ENCODE measurements around the gene C1D.

Gene C1D

GRCh38 chr2:68044099-68044498, 18.7 kb downstream of the C1D start:
- peaks cover 15% of the 10 kb centered on the region for H3K36me3 Mint-ChIP-seq
- H3K4me1 Mint-ChIP-seq: peaks cover 4% of the 10 kb centered on the region
- no peak for DNase-seq (ENCODE audit: low spot score in 2 of 2)

GRCh38 chr2:68043695-68044094, 19.1 kb downstream of the C1D start:
- ATAC-seq (ENCODE audit: low read depth) (no peak), DNase-seq (ENCODE audit: low spot score in 2 of 2) (no peak)
- H3K4me1 Mint-ChIP-seq: peaks cover 4% of the 10 kb centered on the region
- no peaks in the 10 kb centered on the region for H3K27me3 Mint-ChIP-seq
- H3K9me3 Mint-ChIP-seq: no peaks in the 10 kb centered on the region
- peaks cover 15% of the 10 kb centered on the region for H3K36me3 Mint-ChIP-seq
- H3K27ac Mint-ChIP-seq: peak overlapping the region; percentile 28
- H3K4me3 Mint-ChIP-seq: no peak overlapping the region

More at GRCh38 chr2:68044099-68044498, 18.7 kb downstream of the C1D start:
- no peak for ATAC-seq (ENCODE audit: low read depth)
- Mint-ChIP-seq H3K4me3 (no peak overlapping the region), H3K27ac (peak overlapping the region; percentile 28), H3K9me3 (no peaks in the 10 kb centered on the region), H3K27me3 (no peaks in the 10 kb centered on the region)

GRCh38 chr2:68043032-68043431, 19.8 kb downstream of the C1D start:
- Mint-ChIP-seq H3K27ac (no peak overlapping the region), H3K27me3 (no peaks in the 10 kb centered on the region), H3K36me3 (peaks cover 15% of the 10 kb centered on the region), H3K9me3 (no peaks in the 10 kb centered on the region), H3K4me1 (peaks cover 2% of the 10 kb centered on the region), H3K4me3 (no peak overlapping the region)
- DNase-seq (ENCODE audit: low spot score in 2 of 2) (no peak), ATAC-seq (ENCODE audit: low read depth) (no peak)

GRCh38 chr2:68041704-68042245, 21.0 kb downstream of the C1D start:
- peaks cover 2% of the 10 kb centered on the region for H3K4me1 Mint-ChIP-seq
- no peaks in the 10 kb centered on the region for H3K27me3 Mint-ChIP-seq
- ATAC-seq (ENCODE audit: low read depth) (no peak), DNase-seq (ENCODE audit: low spot score in 2 of 2) (no peak)
- peaks cover 15% of the 10 kb centered on the region for H3K36me3 Mint-ChIP-seq
- no peak overlapping the region for H3K27ac Mint-ChIP-seq
- no peak overlapping the region for H3K4me3 Mint-ChIP-seq
- H3K9me3 Mint-ChIP-seq: no peaks in the 10 kb centered on the region

- H3K4me3 Mint-ChIP-seq: no peak overlapping the region
- no peak overlapping the region for H3K27ac Mint-ChIP-seq
- peaks cover 14% of the 10 kb centered on the region for H3K36me3 Mint-ChIP-seq
- H3K9me3 Mint-ChIP-seq: no peaks in the 10 kb centered on the region
- H3K27me3 Mint-ChIP-seq: no peaks in the 10 kb centered on the region
- no peaks in the 10 kb centered on the region for H3K4me1 Mint-ChIP-seq
- DNase-seq (ENCODE audit: low spot score in 2 of 2) (no peak), ATAC-seq (ENCODE audit: low read depth) (no peak)
Measured at GRCh38 chr2:68040078-68040477, 22.7 kb downstream of the C1D start.

- ATAC-seq (ENCODE audit: low read depth) (no peak), DNase-seq (ENCODE audit: low spot score in 2 of 2) (no peak)
- Mint-ChIP-seq H3K4me3 (no peak overlapping the region), H3K9me3 (no peaks in the 10 kb centered on the region), H3K4me1 (no peaks in the 10 kb centered on the region), H3K27me3 (no peaks in the 10 kb centered on the region), H3K27ac (no peak overlapping the region), H3K36me3 (peaks cover 12% of the 10 kb centered on the region)
Measured at GRCh38 chr2:68039317-68039716, 23.5 kb downstream of the C1D start.

- H3K4me1 Mint-ChIP-seq: no peaks in the 10 kb centered on the region
- no peak overlapping the region for H3K4me3 Mint-ChIP-seq
- H3K27ac Mint-ChIP-seq: no peak overlapping the region
- no peaks in the 10 kb centered on the region for H3K9me3 Mint-ChIP-seq
- DNase-seq (ENCODE audit: low spot score in 2 of 2) (no peak), ATAC-seq (ENCODE audit: low read depth) (no peak)
- no peaks in the 10 kb centered on the region for H3K36me3 Mint-ChIP-seq
- H3K27me3 Mint-ChIP-seq: no peaks in the 10 kb centered on the region
Measured at GRCh38 chr2:68032702-68033101, 30.1 kb downstream of the C1D start.

GRCh38 chr2:68031542-68032160, 31.2 kb downstream of the C1D start:
- no peaks in the 10 kb centered on the region for H3K9me3 Mint-ChIP-seq
- ATAC-seq (ENCODE audit: low read depth): peak; percentile 32
- H3K36me3 Mint-ChIP-seq: no peaks in the 10 kb centered on the region
- no peak overlapping the region for H3K4me3 Mint-ChIP-seq
- DNase-seq (ENCODE audit: low spot score in 2 of 2): peak in 1 of 2 donors; percentile 26
- no peaks in the 10 kb centered on the region for H3K4me1 Mint-ChIP-seq
- H3K27ac Mint-ChIP-seq: no peak overlapping the region
- H3K27me3 Mint-ChIP-seq: no peaks in the 10 kb centered on the region

- ATAC-seq (ENCODE audit: low read depth) (no peak), DNase-seq (ENCODE audit: low spot score in 2 of 2) (no peak)
- H3K4me3 Mint-ChIP-seq: no peak overlapping the region
- no peak overlapping the region for H3K27ac Mint-ChIP-seq
- no peaks in the 10 kb centered on the region for H3K9me3 Mint-ChIP-seq
- no peaks in the 10 kb centered on the region for H3K4me1 Mint-ChIP-seq
- H3K27me3 Mint-ChIP-seq: peaks cover under 1% of the 10 kb centered on the region
- H3K36me3 Mint-ChIP-seq: no peaks in the 10 kb centered on the region
Measured at GRCh38 chr2:68031043-68031442, 31.8 kb downstream of the C1D start.

- Mint-ChIP-seq H3K9me3 (no peaks in the 10 kb centered on the region), H3K4me3 (no peak overlapping the region), H3K27me3 (peaks cover 3% of the 10 kb centered on the region), H3K27ac (no peak overlapping the region), H3K36me3 (no peaks in the 10 kb centered on the region), H3K4me1 (no peaks in the 10 kb centered on the region)
- no peak for DNase-seq (ENCODE audit: low spot score in 2 of 2)
- no peak for ATAC-seq (ENCODE audit: low read depth)
Measured at GRCh38 chr2:68030529-68030928, 32.3 kb downstream of the C1D start.

GRCh38 chr2:68027959-68028358, 34.8 kb downstream of the C1D start:
- ATAC-seq (ENCODE audit: low read depth) (no peak), DNase-seq (ENCODE audit: low spot score in 2 of 2) (no peak)
- Mint-ChIP-seq H3K4me3 (no peak overlapping the region), H3K27ac (peak overlapping the region; percentile 53), H3K36me3 (no peaks in the 10 kb centered on the region), H3K9me3 (no peaks in the 10 kb centered on the region), H3K27me3 (peaks cover 4% of the 10 kb centered on the region), H3K4me1 (no peaks in the 10 kb centered on the region)

GRCh38 chr2:68024450-68024849, 38.4 kb downstream of the C1D start:
- H3K27ac Mint-ChIP-seq: no peak overlapping the region

GRCh38 chr2:68023904-68024303, 38.9 kb downstream of the C1D start:
- H3K27ac Mint-ChIP-seq: no peak overlapping the region
- DNase-seq (ENCODE audit: low spot score in 2 of 2) (no peak), ATAC-seq (ENCODE audit: low read depth) (no peak)
- no peak overlapping the region for H3K4me3 Mint-ChIP-seq
- H3K4me1 Mint-ChIP-seq: no peaks in the 10 kb centered on the region
- peaks cover 1% of the 10 kb centered on the region for H3K9me3 Mint-ChIP-seq
- H3K27me3 Mint-ChIP-seq: peaks cover 4% of the 10 kb centered on the region
- H3K36me3 Mint-ChIP-seq: no peaks in the 10 kb centered on the region

More at GRCh38 chr2:68024450-68024849, 38.4 kb downstream of the C1D start:
- peaks cover 4% of the 10 kb centered on the region for H3K27me3 Mint-ChIP-seq
- no peaks in the 10 kb centered on the region for H3K36me3 Mint-ChIP-seq
- peaks cover 1% of the 10 kb centered on the region for H3K9me3 Mint-ChIP-seq
- no peak overlapping the region for H3K4me3 Mint-ChIP-seq
- DNase-seq (ENCODE audit: low spot score in 2 of 2) (no peak), ATAC-seq (ENCODE audit: low read depth) (no peak)
- H3K4me1 Mint-ChIP-seq: no peaks in the 10 kb centered on the region

- Mint-ChIP-seq H3K4me3 (no peak overlapping the region), H3K36me3 (no peaks in the 10 kb centered on the region), H3K9me3 (peaks cover 1% of the 10 kb centered on the region), H3K27ac (no peak overlapping the region), H3K4me1 (no peaks in the 10 kb centered on the region), H3K27me3 (peaks cover 2% of the 10 kb centered on the region)
- DNase-seq (ENCODE audit: low spot score in 2 of 2): no peak
- ATAC-seq (ENCODE audit: low read depth): no peak
Measured at GRCh38 chr2:68018727-68019126, 44.1 kb downstream of the C1D start.

GRCh38 chr2:68009526-68009925, 53.3 kb downstream of the C1D start:
- Mint-ChIP-seq H3K9me3 (peaks cover 2% of the 10 kb centered on the region), H3K27ac (no peak overlapping the region), H3K4me1 (no peaks in the 10 kb centered on the region), H3K4me3 (no peak overlapping the region), H3K36me3 (no peaks in the 10 kb centered on the region), H3K27me3 (peaks cover 2% of the 10 kb centered on the region)
- DNase-seq (ENCODE audit: low spot score in 2 of 2) (no peak), ATAC-seq (ENCODE audit: low read depth) (no peak)
